ENCODE results near the gene XXYLT1.

DNA sequence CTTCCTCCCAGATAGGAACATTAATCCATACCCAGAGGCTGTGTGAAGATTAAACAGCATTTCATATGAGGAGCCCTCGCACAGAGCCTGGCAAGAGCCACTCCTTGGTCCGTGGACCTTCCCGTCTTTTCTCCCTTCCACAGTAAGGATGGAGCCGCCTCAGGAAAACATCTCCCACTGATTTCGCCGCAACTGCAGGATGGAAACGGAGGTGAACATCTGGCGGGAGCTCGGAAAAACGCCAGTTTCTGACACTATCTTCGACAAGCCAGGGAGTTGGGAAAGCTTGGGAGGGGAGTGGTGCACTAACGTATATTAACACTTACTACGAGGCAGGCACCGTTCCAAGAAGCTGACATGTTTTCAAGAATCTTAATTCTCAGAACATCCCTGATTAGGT, 157.9 kb downstream of the XXYLT1 start:
- TF ChIP-seq, protein P1, sequence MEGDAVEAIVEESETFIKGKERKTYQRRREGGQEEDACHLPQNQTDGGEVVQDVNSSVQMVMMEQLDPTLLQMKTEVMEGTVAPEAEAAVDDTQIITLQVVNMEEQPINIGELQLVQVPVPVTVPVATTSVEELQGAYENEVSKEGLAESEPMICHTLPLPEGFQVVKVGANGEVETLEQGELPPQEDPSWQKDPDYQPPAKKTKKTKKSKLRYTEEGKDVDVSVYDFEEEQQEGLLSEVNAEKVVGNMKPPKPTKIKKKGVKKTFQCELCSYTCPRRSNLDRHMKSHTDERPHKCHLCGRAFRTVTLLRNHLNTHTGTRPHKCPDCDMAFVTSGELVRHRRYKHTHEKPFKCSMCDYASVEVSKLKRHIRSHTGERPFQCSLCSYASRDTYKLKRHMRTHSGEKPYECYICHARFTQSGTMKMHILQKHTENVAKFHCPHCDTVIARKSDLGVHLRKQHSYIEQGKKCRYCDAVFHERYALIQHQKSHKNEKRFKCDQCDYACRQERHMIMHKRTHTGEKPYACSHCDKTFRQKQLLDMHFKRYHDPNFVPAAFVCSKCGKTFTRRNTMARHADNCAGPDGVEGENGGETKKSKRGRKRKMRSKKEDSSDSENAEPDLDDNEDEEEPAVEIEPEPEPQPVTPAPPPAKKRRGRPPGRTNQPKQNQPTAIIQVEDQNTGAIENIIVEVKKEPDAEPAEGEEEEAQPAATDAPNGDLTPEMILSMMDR (optimal IDR thresholded peaks at IDR 0.05 in 1 of 3, IDR thresholded peaks at IDR 0.05 in 1 of 3, conservative IDR thresholded peaks at IDR 0.05 in 1 of 3; ENCODE audit: extremely low read depth in 1 of 3, insufficient read depth in 2 of 3, low read length in 3 of 3), result no peak
- TF ChIP-seq EZH2 (IDR thresholded peaks at IDR 0.05; ENCODE audit: low read length), result no peak
